ENCODE data around the gene SNRPA.

DNA sequence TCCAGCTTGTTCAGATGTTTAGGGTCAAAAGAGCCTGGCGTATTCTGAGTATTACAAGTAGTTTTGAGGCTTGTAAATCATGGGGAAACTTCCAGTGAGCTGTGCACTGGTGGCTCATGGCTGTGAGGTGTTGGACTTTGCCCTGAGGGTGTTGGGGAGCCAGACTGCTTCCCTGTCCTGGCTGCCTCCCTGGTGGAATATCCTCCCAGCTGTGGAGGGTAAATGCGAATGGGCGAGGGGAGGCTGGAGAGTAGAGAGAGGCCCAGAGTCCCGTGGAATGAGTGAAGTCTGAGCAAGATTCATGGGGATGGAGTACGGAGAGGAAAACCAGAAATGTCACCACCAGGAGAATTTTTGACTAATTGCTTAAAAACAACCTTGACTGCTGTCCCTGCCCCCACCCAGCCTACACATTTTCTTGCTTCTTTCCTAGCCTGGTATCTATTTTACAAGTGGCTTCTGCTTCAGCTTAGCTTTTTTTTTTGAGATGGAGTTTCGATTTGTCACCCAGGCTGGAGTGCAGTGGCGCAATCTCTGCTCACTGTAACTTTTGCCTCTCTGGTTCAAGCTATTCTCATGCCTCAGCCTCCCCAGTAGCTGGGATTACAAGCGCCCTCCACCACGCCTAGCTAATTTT is 3.7 kb downstream of the SNRPA start:
- TF ChIP-seq FOXP2 (optimal IDR thresholded peaks at IDR 0.05; ENCODE audit: borderline replicate concordance, extremely low read depth, extremely low read length, insufficient read depth) (no peak), TAF1 (IDR thresholded peaks at IDR 0.05; ENCODE audit: borderline replicate concordance, insufficient read depth, low read length) (no peak), REST (IDR thresholded peaks at IDR 0.05; ENCODE audit: insufficient read depth in 1 of 2, low read depth in 2 of 2, low read length in 2 of 2) (no peak), SIN3A (IDR thresholded peaks at IDR 0.05; ENCODE audit: borderline replicate concordance, insufficient read depth, low read length) (no peak)

All from PFSK-1 (cell line).